H9 (cell line): ENCODE data around the gene SEC11A. TPM values are rescaled to one million over a fixed set of nuclear protein-coding genes. Genes with fewer than 3 reads are reported as not detected.

Experiments
- DNase-seq: peaks from one replicate; pipeline ENCODE4 v3.0.0-alpha.2; 2017
- H2AFZ ChIP-seq: one replicate; pipeline ENCODE4 v1.6.1; 2013; ENCODE audit warnings: mild to moderate bottlenecking, low read length, control low read depth, moderate library complexity
- H2AK5ac ChIP-seq: 2 replicates; pipeline ENCODE4 v1.6.1; 2013; ENCODE audit warnings: low read length, control low read depth, mixed read lengths; ENCODE audit not compliant: insufficient read length
- H2BK120ac ChIP-seq: one replicate; pipeline ENCODE4 v1.6.1; 2013; ENCODE audit warnings: low read depth, mild to moderate bottlenecking, low read length, control low read depth, inconsistent platforms; ENCODE audit not compliant: poor library complexity, severe bottlenecking
- H2BK12ac ChIP-seq: 2 replicates; pipeline ENCODE4 v1.6.1; 2013; ENCODE audit warnings: low read length, control low read depth, mixed read lengths, low read depth; ENCODE audit not compliant: insufficient read length
- H2BK15ac ChIP-seq: 2 replicates; pipeline ENCODE4 v1.6.1; 2013; ENCODE audit warnings: low read depth, low read length, control low read depth
- H2BK20ac ChIP-seq: one replicate; pipeline ENCODE4 v1.6.1; 2013; ENCODE audit warnings: low read depth, mild to moderate bottlenecking, low read length, control low read depth, inconsistent platforms; ENCODE audit not compliant: poor library complexity, severe bottlenecking
- H2BK5ac ChIP-seq: 2 replicates; pipeline ENCODE4 v1.6.1; 2013; ENCODE audit warnings: low read length, control low read depth, mixed read lengths; ENCODE audit not compliant: insufficient read length
- H3K14ac ChIP-seq: 2 replicates; pipeline ENCODE4 v1.6.1; 2013; ENCODE audit warnings: low read length, control low read depth; ENCODE audit not compliant: insufficient read depth
- H3K18ac ChIP-seq: 2 replicates; pipeline ENCODE4 v1.6.1; 2013; ENCODE audit warnings: low read depth, mild to moderate bottlenecking, mixed read lengths, low read length, control low read depth; ENCODE audit not compliant: insufficient read length
- H3K23ac ChIP-seq: 2 replicates; pipeline ENCODE4 v1.6.1; 2013; ENCODE audit warnings: low read length, control low read depth, mixed read lengths, low read depth; ENCODE audit not compliant: insufficient read length
- H3K23me2 ChIP-seq: 2 replicates; pipeline ENCODE4 v1.6.1; 2013; ENCODE audit warnings: low read depth, mild to moderate bottlenecking, mixed read lengths, low read length, control low read depth; ENCODE audit not compliant: insufficient read length, poor library complexity, severe bottlenecking
- H3K27ac ChIP-seq: 2 replicates; pipeline ENCODE4 v1.5.1; 2013; ENCODE audit warnings: low read length, control low read depth, mixed read lengths, low read depth; ENCODE audit not compliant: insufficient read length
- H3K27me3 ChIP-seq: 2 replicates; pipeline ENCODE4 v1.6.1; 2013; ENCODE audit warnings: low read length, control low read depth, inconsistent platforms; ENCODE audit not compliant: insufficient read depth
- H3K4ac ChIP-seq: 2 replicates; pipeline ENCODE4 v1.6.1; 2013; ENCODE audit warnings: low read depth, mild to moderate bottlenecking, control low read depth, inconsistent platforms, low read length, moderate library complexity
- H3K4me1 ChIP-seq: 2 replicates; pipeline ENCODE4 v1.6.1; 2013; ENCODE audit warnings: low read length, control low read depth, inconsistent platforms; ENCODE audit not compliant: insufficient read depth
- H3K4me2 ChIP-seq: 2 replicates; pipeline ENCODE4 v1.6.1; 2013; ENCODE audit warnings: low read length, control low read depth, mixed read lengths; ENCODE audit not compliant: insufficient read length, insufficient read depth
- H3K56ac ChIP-seq: 2 replicates; pipeline ENCODE4 v1.6.1; 2013; ENCODE audit warnings: low read depth, mild to moderate bottlenecking, mixed read lengths, low read length, control low read depth; ENCODE audit not compliant: insufficient read length
- H3K79me1 ChIP-seq: 2 replicates; pipeline ENCODE4 v1.6.1; 2013; ENCODE audit warnings: low read depth, mild to moderate bottlenecking, moderate library complexity, low read length, control low read depth, inconsistent platforms; ENCODE audit not compliant: insufficient read depth, poor library complexity, severe bottlenecking
- H3K79me2 ChIP-seq: 2 replicates; pipeline ENCODE4 v1.6.1; 2013; ENCODE audit warnings: low read length, control low read depth, inconsistent platforms; ENCODE audit not compliant: insufficient read depth
- H3K9ac ChIP-seq: 2 replicates; pipeline ENCODE4 v1.6.1; 2013; ENCODE audit warnings: low read length, control low read depth, mixed read lengths; ENCODE audit not compliant: insufficient read length; ENCODE audit errors: extremely low read depth
- H3K9me3 ChIP-seq: one replicate; pipeline ENCODE4 v1.6.1; 2013; ENCODE audit warnings: low read depth, low read length, inconsistent platforms; ENCODE audit not compliant: control insufficient read depth
- H3T11ph ChIP-seq: one replicate; pipeline ENCODE4 v1.6.1; 2013; ENCODE audit warnings: mild to moderate bottlenecking, low read length, control low read depth, inconsistent platforms
- H4K20me1 ChIP-seq: one replicate; pipeline ENCODE4 v1.6.1; 2013; ENCODE audit not compliant: control insufficient read depth, insufficient read length, insufficient read depth
- H4K5ac ChIP-seq: 2 replicates; pipeline ENCODE4 v1.6.1; 2013; ENCODE audit warnings: low read depth, mild to moderate bottlenecking, mixed read lengths, low read length, control low read depth; ENCODE audit not compliant: insufficient read length
- H4K8ac ChIP-seq: replicated peaks from 2 replicates; pipeline ENCODE4 v1.6.1; 2013; ENCODE audit warnings: low read length, control low read depth, mixed read lengths, low read depth; ENCODE audit not compliant: insufficient read length
- H4K91ac ChIP-seq: 2 replicates; pipeline ENCODE4 v1.6.1; 2013; ENCODE audit warnings: low read depth, mild to moderate bottlenecking, moderate library complexity, mixed read lengths, low read length, control low read depth; ENCODE audit not compliant: insufficient read length
- H3K27ac Mint-ChIP-seq, 3 experiments: 2 replicates in 2 of 3; 3 replicates in 1 of 3; pipeline ENCODE4 v1.8.0; 2020 to 2021; ENCODE audit warnings: mixed read lengths in 3 of 3, mild to moderate bottlenecking in 1 of 3, moderate library complexity in 1 of 3
- H3K27me3 Mint-ChIP-seq: 2 replicates; pipeline ENCODE4 v1.8.0; 2021; ENCODE audit warnings: low read depth, mild to moderate bottlenecking, moderate library complexity, mixed read lengths
- H3K36me3 Mint-ChIP-seq, 3 experiments: 2 replicates in 2 of 3; 3 replicates in 1 of 3; pipeline ENCODE4 v1.8.0; 2020 to 2021; ENCODE audit warnings: low read depth in 3 of 3, mixed read lengths in 3 of 3; ENCODE audit not compliant: insufficient read depth in 1 of 3
- H3K4me1 Mint-ChIP-seq, 2 experiments: 2 replicates each; pipeline ENCODE4 v1.8.0; 2020; ENCODE audit warnings: mixed read lengths in 2 of 2
- H3K4me3 Mint-ChIP-seq, 2 experiments: 2 replicates in 1 of 2; 3 replicates in 1 of 2; pipeline ENCODE4 v1.8.0; 2020 to 2021; ENCODE audit warnings: mild to moderate bottlenecking in 2 of 2, mixed read lengths in 2 of 2, moderate library complexity in 1 of 2
- H3K9me3 Mint-ChIP-seq, 2 experiments: 2 replicates in 1 of 2; 3 replicates in 1 of 2; pipeline ENCODE4 v1.8.0; 2020; ENCODE audit warnings: mild to moderate bottlenecking in 2 of 2, mixed read lengths in 2 of 2, moderate library complexity in 1 of 2
- CTCF ChIP-seq: fragments of 200-600 bp; sonication (generic); conservative IDR thresholded peaks from 3 replicates; pipeline ENCODE4 v1.8.0; 2021; ENCODE audit warnings: antibody characterized with exemption, mild to moderate bottlenecking
- total RNA-seq: library from RNA; stranded (reverse); gene quantifications from 2 replicates; pipeline ENCODE4 v1.2.1, GENCODE V29; 2021

SEC11A gene
- total RNA-seq, 1 experiment from 2014 or later, result 250 TPM

- H2BK5ac ChIP-seq, result no peak overlapping the region
- no peak overlapping the region for H3K56ac ChIP-seq
- no peak overlapping the region for H2BK12ac ChIP-seq
- H2BK15ac ChIP-seq, result no peak overlapping the region
- no peaks in the 10 kb centered on the region for H3K9me3 ChIP-seq
- H3K79me1 ChIP-seq, result no peaks in the 10 kb centered on the region
- no peak overlapping the region for H3K27ac ChIP-seq
- H3K23me2 ChIP-seq, result no peaks in the 10 kb centered on the region
- no peak overlapping the region for H3K27ac Mint-ChIP-seq
- no peaks in the 10 kb centered on the region for H4K20me1 ChIP-seq
- no peaks in the 10 kb centered on the region for H3K27me3 Mint-ChIP-seq
- no peaks in the 10 kb centered on the region for H3K79me2 ChIP-seq
- H2BK20ac ChIP-seq, result no peak overlapping the region
- no peak overlapping the region for H3K14ac ChIP-seq
- no peak for TF ChIP-seq CTCF
- H3K4me1 Mint-ChIP-seq, result peaks cover 0 to 3% of the 10 kb centered on the region in 2 experiments; a peak in 1 of 4 replicates
- H3K9me3 Mint-ChIP-seq, result no peaks in the 10 kb centered on the region
- H3K4me2 ChIP-seq, result no peak overlapping the region
- H2BK120ac ChIP-seq, result no peak overlapping the region
- H3K27me3 ChIP-seq, result no peaks in the 10 kb centered on the region
- H3K4me1 ChIP-seq, result no peaks in the 10 kb centered on the region
- no peak overlapping the region for H3T11ph ChIP-seq
- H3K4ac ChIP-seq, result no peak overlapping the region
- H3K36me3 Mint-ChIP-seq, result peaks cover 39 to 85% (median 70%) of the 10 kb centered on the region in 3 experiments
- no peak overlapping the region for H4K5ac ChIP-seq
- H2AFZ ChIP-seq, result no peak overlapping the region
- no peak overlapping the region for H3K23ac ChIP-seq
- H3K4me3 Mint-ChIP-seq, result no peak overlapping the region
- DNase-seq, result no peak
- no peak overlapping the region for H2AK5ac ChIP-seq
- H3K18ac ChIP-seq, result no peak overlapping the region
- no peak overlapping the region for H4K91ac ChIP-seq
- no peak overlapping the region for H4K8ac ChIP-seq
- H3K9ac ChIP-seq, result no peak overlapping the region
These were observed 68.2 kb downstream of the SEC11A start for GRCh38 chr15:84647726-84648125.
